Placental pericyte (primary cell): Measurements from ENCODE around the gene BCAS4. TPM values are rescaled to one million over a fixed set of nuclear protein-coding genes. Genes with fewer than 3 reads are reported as not detected.

ENCODE experiments used
- small RNA-seq: library from RNA; depleted of rRNA; stranded (forward); fragments of <200 nt; gene quantifications from one replicate; pipeline ENCODE3, GENCODE V24; 2012; ENCODE audit warnings: low replicate concordance
- total RNA-seq: library from RNA; depleted of rRNA; stranded (reverse); fragments of >200 nt; gene quantifications from 2 replicates; pipeline ENCODE4 v1.2.3, GENCODE V29; 2012

The BCAS4 gene
- total RNA-seq = 7.0 and 17.5 TPM in 2 replicates

GRCh38 chr20:50794846-50795634 is at the start of gene BCAS4:
BCAS4 (plus strand) TSS chr20:50795061; CDS start chr20:50795084, 23 bp downstream.

Small RNA genes within 50 kb of the gene (small RNA-seq; reads per million reads assigned to genes)
- gene TMSB4XP6 = not detected

Other genes starting within 250 kb of the BCAS4 start
- gene RIPOR3, start 103.5 kb upstream of the BCAS4 start, total RNA-seq = 33.3 and 40.7 TPM in 2 replicates
- 3.4 and 9.6 TPM in 2 replicates for gene PARD6B, start 63.5 kb upstream of the BCAS4 start, total RNA-seq
- 23.8 and 27.6 TPM in 2 replicates for gene ADNP, start 136.4 kb downstream of the BCAS4 start, total RNA-seq
- 65.6 and 73.3 TPM in 2 replicates for gene DPM1, start 163.5 kb downstream of the BCAS4 start, total RNA-seq
- 9.4 and 13.0 TPM in 2 replicates for gene MOCS3, start 163.8 kb downstream of the BCAS4 start, total RNA-seq
- 24.9 and 61.6 TPM in 2 replicates for gene KCNG1, start 228.0 kb downstream of the BCAS4 start, total RNA-seq